ENCODE measurements around the gene DCAF8.

- TF ChIP-seq, protein P1, sequence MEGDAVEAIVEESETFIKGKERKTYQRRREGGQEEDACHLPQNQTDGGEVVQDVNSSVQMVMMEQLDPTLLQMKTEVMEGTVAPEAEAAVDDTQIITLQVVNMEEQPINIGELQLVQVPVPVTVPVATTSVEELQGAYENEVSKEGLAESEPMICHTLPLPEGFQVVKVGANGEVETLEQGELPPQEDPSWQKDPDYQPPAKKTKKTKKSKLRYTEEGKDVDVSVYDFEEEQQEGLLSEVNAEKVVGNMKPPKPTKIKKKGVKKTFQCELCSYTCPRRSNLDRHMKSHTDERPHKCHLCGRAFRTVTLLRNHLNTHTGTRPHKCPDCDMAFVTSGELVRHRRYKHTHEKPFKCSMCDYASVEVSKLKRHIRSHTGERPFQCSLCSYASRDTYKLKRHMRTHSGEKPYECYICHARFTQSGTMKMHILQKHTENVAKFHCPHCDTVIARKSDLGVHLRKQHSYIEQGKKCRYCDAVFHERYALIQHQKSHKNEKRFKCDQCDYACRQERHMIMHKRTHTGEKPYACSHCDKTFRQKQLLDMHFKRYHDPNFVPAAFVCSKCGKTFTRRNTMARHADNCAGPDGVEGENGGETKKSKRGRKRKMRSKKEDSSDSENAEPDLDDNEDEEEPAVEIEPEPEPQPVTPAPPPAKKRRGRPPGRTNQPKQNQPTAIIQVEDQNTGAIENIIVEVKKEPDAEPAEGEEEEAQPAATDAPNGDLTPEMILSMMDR (IDR thresholded peaks at IDR 0.05), result no peak
- TF ChIP-seq POLR2A (IDR thresholded peaks at IDR 0.05), result no peak
- no peak for TF ChIP-seq EP300 (IDR thresholded peaks at IDR 0.05)
These were observed 2.5 kb upstream of the DCAF8 start for GRCh38 chr1:160264795-160265307.
